Thymus (tissue), 11 donors: ENCODE measurements around the gene INSM2. TPM values are rescaled to one million over a fixed set of nuclear protein-coding genes. Genes with fewer than 3 reads are reported as not detected.

Experiments used
- DNase-seq, 9 donors: peaks; one replicate each; pipeline ENCODE4 v3.0.0-alpha.2; 2013; ENCODE audit warnings: low spot score in 9 of 9, low read depth in 6 of 9, missing footprints in 1 of 9
- H3K27ac ChIP-seq, 2 donors: one replicate each; pipeline ENCODE4 v1.5.1; 2013; ENCODE audit warnings: control low read depth in 1 of 2, low read depth in 1 of 2, low read length in 1 of 2, mild to moderate bottlenecking in 1 of 2, moderate library complexity in 1 of 2
- H3K27me3 ChIP-seq, 2 donors: one replicate each; pipeline ENCODE4 v1.5.1; 2013; ENCODE audit warnings: low read length in 1 of 2; ENCODE audit not compliant: control insufficient read depth in 2 of 2, insufficient read depth in 1 of 2
- H3K36me3 ChIP-seq, 2 donors: one replicate each; pipeline ENCODE4 v1.5.1; 2013; ENCODE audit warnings: low read length in 1 of 2, mild to moderate bottlenecking in 1 of 2, moderate library complexity in 1 of 2; ENCODE audit not compliant: control insufficient read depth in 2 of 2, insufficient read depth in 2 of 2
- H3K4me1 ChIP-seq, 2 donors: one replicate each; pipeline ENCODE4 v1.5.1; 2013; ENCODE audit warnings: low read length in 2 of 2; ENCODE audit not compliant: control insufficient read depth in 2 of 2, insufficient read depth in 2 of 2
- H3K4me3 ChIP-seq, 2 donors: one replicate each; pipeline ENCODE4 v1.5.1; 2013; ENCODE audit warnings: low read length in 2 of 2, control low read depth in 1 of 2, mild to moderate bottlenecking in 1 of 2
- H3K9me3 ChIP-seq, 2 donors: one replicate each; pipeline ENCODE4 v1.5.1; 2013; ENCODE audit warnings: low read length in 1 of 2, mild to moderate bottlenecking in 1 of 2; ENCODE audit not compliant: control insufficient read depth in 2 of 2, insufficient read depth in 1 of 2
- WGBS: extraction: QIAGEN DNeasy Blood & Tissue Kit; methylation state at CpG from one replicate; pipeline ENCODE4 v1.1.7; 2013; 5-methylcytosine and 5-hydroxymethylcytosine counted together
- polyA plus RNA-seq: library from polyadenylated mRNA; stranded (reverse); fragments of 200-250 nt; gene quantifications from one replicate; pipeline ENCODE4 v1.2.3, GENCODE V29; 2013
- total RNA-seq: library from RNA; stranded (reverse); fragments of 120-200 nt; gene quantifications from one replicate; pipeline ENCODE4 v1.2.4, GENCODE V29; 2013
- donor health status: healthy.

INSM2 gene
- total and polyA plus RNA-seq, 2 donors, result 0.05 to 0.21 TPM

- Histone ChIP-seq H3K36me3 (no peaks in the 10 kb centered on the region), H3K4me3 (no peak overlapping the region), H3K9me3 (peaks cover 0 to 4% of the 10 kb centered on the region in 2 donors), H3K27ac (no peak overlapping the region), H3K27me3 (no peaks in the 10 kb centered on the region), H3K4me1 (no peaks in the 10 kb centered on the region)
- WGBS, result 95% methylated on average over 2 of the region's 2 CpGs
- no peak for DNase-seq
Measured at GRCh38 chr14:35509846-35510245, 24.1 kb upstream of the INSM2 start.

- Histone ChIP-seq H3K27me3 (no peaks in the 10 kb centered on the region), H3K27ac (no peak overlapping the region), H3K9me3 (peaks cover 0 to 4% of the 10 kb centered on the region in 2 donors), H3K4me1 (no peaks in the 10 kb centered on the region), H3K36me3 (no peaks in the 10 kb centered on the region), H3K4me3 (no peak overlapping the region)
- DNase-seq, result no peak
- WGBS, result 96% methylated on average over 4 of the region's 4 CpGs
Measured at GRCh38 chr14:35512765-35513164, 21.2 kb upstream of the INSM2 start.

GRCh38 chr14:35515916-35516315 is 18.0 kb upstream of the INSM2 start:
- Histone ChIP-seq H3K36me3 (no peaks in the 10 kb centered on the region), H3K4me1 (no peaks in the 10 kb centered on the region), H3K4me3 (no peak overlapping the region), H3K27me3 (no peaks in the 10 kb centered on the region), H3K9me3 (peaks cover 0 to 4% of the 10 kb centered on the region in 2 donors), H3K27ac (no peak overlapping the region)
- DNase-seq, result no peak
- WGBS, result 99% methylated on average over 1 of the region's 1 CpG

- Histone ChIP-seq H3K36me3 (no peaks in the 10 kb centered on the region), H3K4me1 (no peaks in the 10 kb centered on the region), H3K27ac (no peak overlapping the region), H3K4me3 (no peak overlapping the region), H3K9me3 (no peaks in the 10 kb centered on the region), H3K27me3 (no peaks in the 10 kb centered on the region)
- 84% methylated on average over 2 of the region's 2 CpGs for WGBS
- no peak for DNase-seq
Measured at GRCh38 chr14:35519986-35520385, 14.0 kb upstream of the INSM2 start.

- 96% methylated on average over 3 of the region's 3 CpGs for WGBS
- H3K9me3 ChIP-seq, result no peaks in the 10 kb centered on the region
- no peak for DNase-seq
- peaks cover 4 to 18% of the 10 kb centered on the region in 2 donors for H3K27me3 ChIP-seq
- no peak overlapping the region for H3K27ac ChIP-seq
- H3K4me3 ChIP-seq, result no peak overlapping the region
- no peaks in the 10 kb centered on the region for H3K36me3 ChIP-seq
- H3K4me1 ChIP-seq, result no peaks in the 10 kb centered on the region
Measured at GRCh38 chr14:35525695-35526094, 8.3 kb upstream of the INSM2 start.

GRCh38 chr14:35526962-35527361 is 7.0 kb upstream of the INSM2 start:
- Histone ChIP-seq H3K27ac (no peak overlapping the region), H3K4me1 (no peaks in the 10 kb centered on the region), H3K4me3 (no peak overlapping the region), H3K36me3 (no peaks in the 10 kb centered on the region), H3K9me3 (no peaks in the 10 kb centered on the region), H3K27me3 (peaks cover 7 to 30% of the 10 kb centered on the region in 2 donors)
- 93% methylated on average over 2 of the region's 2 CpGs for WGBS
- no peak for DNase-seq

GRCh38 chr14:35531960-35532747 is 1.8 kb upstream of the INSM2 start:
- no peak overlapping the region for H3K4me3 ChIP-seq
- H3K36me3 ChIP-seq, result no peaks in the 10 kb centered on the region
- H3K27me3 ChIP-seq, result peaks cover 49 to 79% of the 10 kb centered on the region in 2 donors
- no peak overlapping the region for H3K27ac ChIP-seq
- H3K9me3 ChIP-seq, result peaks cover 0 to 9% of the 10 kb centered on the region in 2 donors
- DNase-seq, result no peak
- WGBS, result 81% methylated on average over 1 of the region's 1 CpG
- H3K4me1 ChIP-seq, result peaks cover 12 to 17% of the 10 kb centered on the region in 2 donors

- 16% methylated on average over 6 of the region's 6 CpGs for WGBS
- peaks cover 12 to 17% of the 10 kb centered on the region in 2 donors for H3K4me1 ChIP-seq
- H3K36me3 ChIP-seq, result no peaks in the 10 kb centered on the region
- H3K27me3 ChIP-seq, result peaks cover 49 to 76% of the 10 kb centered on the region in 2 donors
- peak in 2 of 9 donors; percentile 14 to 30 for DNase-seq
- no peak overlapping the region for H3K27ac ChIP-seq
- peaks cover 0 to 9% of the 10 kb centered on the region in 2 donors for H3K9me3 ChIP-seq
- peak overlapping the region; percentile 38 to 67 for H3K4me3 ChIP-seq
Measured at GRCh38 chr14:35532783-35533356, 1.1 kb upstream of the INSM2 start.

GRCh38 chr14:35534208-35534872 is 376 bp downstream of the INSM2 start:
- Histone ChIP-seq H3K36me3 (no peaks in the 10 kb centered on the region), H3K4me3 (peak overlapping the region; percentile 46 to 67), H3K9me3 (peaks cover 0 to 9% of the 10 kb centered on the region in 2 donors), H3K27me3 (peaks cover 49 to 74% of the 10 kb centered on the region in 2 donors), H3K4me1 (peaks cover 12 to 17% of the 10 kb centered on the region in 2 donors), H3K27ac (no peak overlapping the region)
- peak in 3 of 9 donors; percentile 13 to 36 (median 30) for DNase-seq
- WGBS, result 3% methylated on average over 77 of the region's 77 CpGs
